Upper lobe of left lung (tissue), 4 donors: ENCODE data around the gene GPR33.

Experiments used
- CTCF ChIP-seq, 6 experiments: fragments of 450-650 bp in 4 of 6; fragments of 200-600 bp in 2 of 6; sonication (generic) in 2 of 6; IDR thresholded peaks; one replicate each; pipeline ENCODE4 v1.5.1; 2016 to 2019; ENCODE audit warnings: antibody characterized with exemption in 6 of 6
- POLR2A ChIP-seq, 4 donors: fragments of 450-650 bp; IDR thresholded peaks; one replicate each; pipeline ENCODE4 v1.5.1; 2016 to 2017; ENCODE audit warnings: antibody characterized with exemption in 4 of 4, mild to moderate bottlenecking in 2 of 4

DNA sequence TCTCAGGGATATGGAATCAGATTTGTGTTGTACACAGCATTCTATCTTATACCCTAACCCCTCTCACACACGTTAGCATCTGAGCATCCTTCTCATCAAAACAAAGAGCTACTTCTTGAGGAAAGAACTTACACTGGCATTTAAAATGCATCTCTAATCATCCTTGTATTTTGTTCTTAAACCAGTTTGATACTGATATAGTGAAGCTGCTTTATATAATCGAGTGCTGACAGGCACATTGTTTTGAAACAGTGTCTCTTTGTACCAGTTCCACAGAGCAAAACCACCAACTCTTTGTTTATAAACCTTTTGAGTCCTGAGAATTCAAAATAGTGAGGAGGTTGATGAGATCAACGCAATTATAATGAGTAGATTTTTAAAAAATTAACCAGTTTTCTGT is 8.8 kb downstream of the GPR33 start:
- TF ChIP-seq POLR2A (IDR thresholded peaks at IDR 0.05) (no peak), CTCF (IDR thresholded peaks at IDR 0.05) (no peak)
